GM12891 (cell line): ENCODE results near the gene GUCY1B1.

Experiments
- POLR2A ChIP-seq: IDR thresholded peaks from 2 replicates; pipeline ENCODE4 v1.6.1; 2011; ENCODE audit warnings: low read depth, low read length, control low read depth
- POLR2AphosphoS5 ChIP-seq: IDR thresholded peaks from 2 replicates; pipeline ENCODE4 v1.6.1; 2011; ENCODE audit warnings: low read depth, low read length, control low read depth
- SPI1 ChIP-seq: IDR thresholded peaks from 2 replicates; pipeline ENCODE4 v1.6.1; 2011; ENCODE audit warnings: low read depth, low read length, control low read depth
- TAF1 ChIP-seq: IDR thresholded peaks from 2 replicates; pipeline ENCODE4 v1.6.1; 2011; ENCODE audit warnings: low read depth, low read length, control low read depth

GRCh38 chr4:155761047-155761446 lies 2.2 kb downstream of the GUCY1B1 start:
- TF ChIP-seq POLR2A (no peak), TAF1 (no peak), POLR2AphosphoS5 (no peak), SPI1 (no peak)
